Measurements from ENCODE around the gene MUC5AC. TPM values are rescaled to one million over a fixed set of nuclear protein-coding genes. Genes with fewer than 3 reads are reported as not detected.

The MUC5AC gene
- total RNA-seq, 1 experiment from 2014 or later = 0.11 TPM

GRCh38 chr11:1222491-1223345, 65.0 kb downstream of the MUC5AC start, which contains the start of gene MUC5B:
Gene MUC5B (plus strand): TSS chr11:1223066. CDS start chr11:1223124, 58 bp downstream.
- no peaks in the 10 kb centered on the region for H3F3A ChIP-seq (ENCODE audit: low read length, unreplicated experiment)
- peak within 1 kb of the TSS; percentile 29 for H3K9ac ChIP-seq (ENCODE audit: low read length)
- TF ChIP-seq EZH2phosphoT487 (IDR thresholded peaks at IDR 0.05; ENCODE audit: borderline replicate concordance, low read length) (no peak), CTCF (conservative IDR thresholded peaks at IDR 0.05; ENCODE audit: low read depth, low read length) (no peak)
- no peaks in the 10 kb centered on the region for H3K27me3 ChIP-seq (ENCODE audit: low read length)
- intact Hi-C loops (cut with micrococcal nuclease) = loop anchor here (5.0 kb wide), 2 partner anchors 70 to 110 kb away; no protein-coding TSS in a partner anchor
- ATAC-seq (peak; percentile 25), DNase-seq (peak; percentile 62)
- H4K20me1 ChIP-seq (ENCODE audit: low read length) = no peaks in the 10 kb centered on the region
- H3K4me2 ChIP-seq (ENCODE audit: low read length) = peak within 1 kb of the TSS; percentile 51
- H3K79me2 ChIP-seq (ENCODE audit: low read length) = no peaks in the 10 kb centered on the region
- no peaks in the 10 kb centered on the region for H3K36me3 ChIP-seq (ENCODE audit: low read depth, low read length)
- H3K9me2 ChIP-seq (replicated peaks; ENCODE audit: low read length) = no peaks in the 10 kb centered on the region
- H3K9me3 ChIP-seq (ENCODE audit: low read length) = no peaks in the 10 kb centered on the region
- peak within 1 kb of the TSS; percentile 17; the same call in 1 of the 2 replicates for H3K4me3 ChIP-seq (ENCODE audit: low read length)
- no TSS peak for BruUV-seq (replicated peaks)
- H3K27ac ChIP-seq (ENCODE audit: low read length) = peak within 1 kb of the TSS; percentile 62
- ChIA-PET CTCF (no interaction called here), POLR2A (ENCODE audit: unreplicated experiment) (interaction anchor here (0.6 kb wide), 1 partner anchor 70 kb away, joined by 4 read pairs; no protein-coding TSS in a partner anchor)
- peaks cover 28% of the 10 kb centered on the region for H3K4me1 ChIP-seq (ENCODE audit: insufficient read depth, low read length)
- H2AFZ ChIP-seq (ENCODE audit: low read length) = no peak within 1 kb of the TSS

GRCh38 chr11:1223346-1224110, 65.8 kb downstream of the MUC5AC start:
- H3K36me3 ChIP-seq (ENCODE audit: low read depth, low read length) = no peaks in the 10 kb centered on the region
- no peaks in the 10 kb centered on the region for H3K79me2 ChIP-seq (ENCODE audit: low read length)
- ATAC-seq (peak; percentile 16), DNase-seq (peak; percentile 35)
- POLR2A ChIA-PET (ENCODE audit: unreplicated experiment) = interaction anchor here (0.6 kb wide), 1 partner anchor 20 kb away, joined by 10 read pairs; no protein-coding TSS in a partner anchor
- peak overlapping the region; percentile 17; the same call in 1 of the 2 replicates for H3K4me3 ChIP-seq (ENCODE audit: low read length)
- peak overlapping the region; percentile 62 for H3K27ac ChIP-seq (ENCODE audit: low read length)
- peaks cover 28% of the 10 kb centered on the region for H3K4me1 ChIP-seq (ENCODE audit: insufficient read depth, low read length)
- H2AFZ ChIP-seq (ENCODE audit: low read length) = no peak overlapping the region
- TF ChIP-seq CTCF (conservative IDR thresholded peaks at IDR 0.05; ENCODE audit: low read depth, low read length) = no peak
- TF ChIP-seq EZH2 (IDR thresholded peaks at IDR 0.05; ENCODE audit: low read length, unreplicated experiment) = no peak
- TF ChIP-seq EZH2phosphoT487 (IDR thresholded peaks at IDR 0.05; ENCODE audit: borderline replicate concordance, low read length) = no peak
- H3K4me2 ChIP-seq (ENCODE audit: low read length) = peak overlapping the region; percentile 51
- TSS peak; percentile 44 for BruUV-seq (replicated peaks)
- intact Hi-C loops (cut with micrococcal nuclease) = loop anchor here (5.0 kb wide), 2 partner anchors 71 to 111 kb away; no protein-coding TSS in a partner anchor
- CTCF ChIA-PET = no interaction called here
- no peaks in the 10 kb centered on the region for H3F3A ChIP-seq (ENCODE audit: low read length, unreplicated experiment)
- no peaks in the 10 kb centered on the region for H3K9me3 ChIP-seq (ENCODE audit: low read length)
- peak overlapping the region; percentile 29 for H3K9ac ChIP-seq (ENCODE audit: low read length)
- H3K27me3 ChIP-seq (ENCODE audit: low read length) = no peaks in the 10 kb centered on the region
- no peaks in the 10 kb centered on the region for H3K9me2 ChIP-seq (replicated peaks; ENCODE audit: low read length)
- H4K20me1 ChIP-seq (ENCODE audit: low read length) = no peaks in the 10 kb centered on the region
